T-cell (primary cell): Measurements from ENCODE around the gene ULK1. TPM values are rescaled to one million over a fixed set of nuclear protein-coding genes. Genes with fewer than 3 reads are reported as not detected.

Experiments
- ATAC-seq, 4 experiments: fragments of 200-7000 bp in 3 of 4; fragments of 150-1000 bp in 1 of 4; cut with Tn5 transposase; replicated peaks in 1 of 4; 1 replicate in 3 of 4; 2 replicates in 1 of 4; pipeline ENCODE4 v1.10.0; 2021; ENCODE audit warnings: moderate library complexity in 3 of 4, mild to moderate bottlenecking in 2 of 4, moderate number of reproducible peaks in 1 of 4
- CTCF ChIA-PET, 2 donors: fragments of 300-600 bp; sonication (Branson Sonifier 250); formaldehyde crosslinking; loops; one replicate each; lab custom pipeline; 2022; ENCODE audit warnings: antibody characterized with exemption in 2 of 2; lab: Charles Lee
- POLR2A ChIA-PET, 2 donors: fragments of 300-600 bp; sonication (Branson Sonifier 250); formaldehyde crosslinking; loops; one replicate each; lab custom pipeline; 2022; ENCODE audit warnings: antibody characterized with exemption in 2 of 2; lab: Charles Lee
- DNase-seq, 35 experiments: peaks; one replicate each; pipeline versions ENCODE4 v3.0.0 to v3.0.0-alpha.2; 2013 to 2023
- H3K27ac ChIP-seq: one replicate; pipeline ENCODE4 v1.5.1; 2013; ENCODE audit warnings: low read length
- H3K27me3 ChIP-seq, 2 experiments: replicated peaks in 1 of 2; 1 replicate in 1 of 2; 2 replicates in 1 of 2; pipeline versions ENCODE4 v1.6.1 to v1.7.0; 2013; ENCODE audit warnings: low read length in 1 of 2, mixed read lengths in 1 of 2; ENCODE audit not compliant: control insufficient read depth in 2 of 2, insufficient read depth in 2 of 2; ENCODE audit errors: extremely low read depth in 1 of 2
- H3K36me3 ChIP-seq, 2 donors: 1 replicate in 1 of 2; 2 replicates in 1 of 2; pipeline versions ENCODE4 v1.6.1 to v1.7.0; 2013; ENCODE audit warnings: low read length in 1 of 2; ENCODE audit not compliant: control insufficient read depth in 2 of 2, insufficient read depth in 1 of 2; ENCODE audit errors: extremely low read depth in 1 of 2
- H3K4me1 ChIP-seq, 2 experiments: 1 replicate in 1 of 2; 2 replicates in 1 of 2; pipeline versions ENCODE4 v1.6.1 to v1.7.0; 2013; ENCODE audit warnings: low read length in 2 of 2, mixed read lengths in 1 of 2; ENCODE audit not compliant: insufficient read depth in 2 of 2, control insufficient read depth in 1 of 2; ENCODE audit errors: extremely low read depth in 1 of 2
- H3K4me3 ChIP-seq, 2 donors: 1 replicate in 1 of 2; 2 replicates in 1 of 2; pipeline versions ENCODE4 v1.5.1 to v1.7.0; 2013; ENCODE audit warnings: mild to moderate bottlenecking in 2 of 2, low read length in 1 of 2, moderate library complexity in 1 of 2; ENCODE audit not compliant: control insufficient read depth in 1 of 2; ENCODE audit errors: extremely low read depth in 1 of 2
- H3K9me3 ChIP-seq: 2 replicates; pipeline ENCODE4 v1.7.0; 2013
- H3K27ac Mint-ChIP-seq, 2 donors: one replicate each; pipeline ENCODE4 v1.8.0; 2020 to 2021; ENCODE audit warnings: mild to moderate bottlenecking in 2 of 2, mixed read lengths in 2 of 2
- H3K27me3 Mint-ChIP-seq, 2 donors: one replicate each; pipeline ENCODE4 v1.8.0; 2021 to 2022; ENCODE audit warnings: mixed read lengths in 2 of 2
- H3K36me3 Mint-ChIP-seq: one replicate; pipeline ENCODE4 v1.8.0; 2021; ENCODE audit warnings: mixed read lengths
- H3K4me1 Mint-ChIP-seq, 3 donors: one replicate each; pipeline ENCODE4 v1.8.0; 2020 to 2022; ENCODE audit warnings: mixed read lengths in 3 of 3, mild to moderate bottlenecking in 1 of 3
- H3K4me3 Mint-ChIP-seq, 3 donors: one replicate each; pipeline ENCODE4 v1.8.0; 2020 to 2022; ENCODE audit warnings: mild to moderate bottlenecking in 3 of 3, mixed read lengths in 3 of 3, moderate library complexity in 3 of 3
- H3K9me3 Mint-ChIP-seq, 3 donors: one replicate each; pipeline ENCODE4 v1.8.0; 2020 to 2022; ENCODE audit warnings: mixed read lengths in 3 of 3
- WGBS: methylation state at CpG from one replicate; pipeline ENCODE4 v1.1.5; 2013; ENCODE audit warnings: missing lambda C conversion rate; ENCODE audit not compliant: insufficient coverage; 5-methylcytosine and 5-hydroxymethylcytosine counted together
- total RNA-seq, 35 experiments: library from RNA in 6 of 35; stranded (reverse) in 6 of 35; fragments of 120-200 nt in 1 of 35; gene quantifications; one replicate each; pipeline versions ENCODE4 v1.2.1 to v1.2.4 and lab custom pipeline; 2013 to 2026

ULK1 gene
- total RNA-seq, 5 donors from 2014 or later (not counting 1 experiment from before 2014, with no cell fraction given), result 53.3 to 89.6 (median 57.8) TPM

GRCh38 chr12:131850856-131851559, 43.4 kb upstream of the ULK1 start:
- Mint-ChIP-seq H3K36me3 (no peaks in the 10 kb centered on the region), H3K27ac (no peak overlapping the region), H3K4me1 (peaks cover 0 to 2% (median 2%) of the 10 kb centered on the region in 3 donors), H3K9me3 (no peaks in the 10 kb centered on the region), H3K4me3 (no peak overlapping the region), H3K27me3 (peaks cover under 1 to 5% of the 10 kb centered on the region in 2 donors)
- H3K9me3 ChIP-seq, result no peaks in the 10 kb centered on the region
- H3K4me3 ChIP-seq, result no peak overlapping the region
- no peaks in the 10 kb centered on the region for H3K36me3 ChIP-seq
- no peak overlapping the region for H3K27ac ChIP-seq
- no peaks in the 10 kb centered on the region for H3K4me1 ChIP-seq
- POLR2A ChIA-PET, result no interaction called here
- DNase-seq (peak in 2 of 35 experiments; percentile 22 to 35), ATAC-seq (peak in 2 of 4 experiments; percentile 17 to 43)
- peaks cover 0 to 32% of the 10 kb centered on the region in 2 experiments for H3K27me3 ChIP-seq
- WGBS, result 85% methylated on average over 34 of the region's 41 CpGs
- CTCF ChIA-PET, result no interaction called here

- Mint-ChIP-seq H3K4me1 (peaks cover 0 to 5% (median 2%) of the 10 kb centered on the region in 3 donors), H3K36me3 (no peaks in the 10 kb centered on the region), H3K9me3 (no peaks in the 10 kb centered on the region), H3K27me3 (peaks cover 5 to 8% of the 10 kb centered on the region in 2 donors), H3K4me3 (no peak overlapping the region), H3K27ac (no peak overlapping the region)
- ATAC-seq (no peak), DNase-seq (no peak)
- POLR2A ChIA-PET, result no interaction called here
- Histone ChIP-seq H3K36me3 (no peaks in the 10 kb centered on the region), H3K27ac (no peak overlapping the region), H3K9me3 (no peaks in the 10 kb centered on the region), H3K27me3 (peaks cover 0 to 32% of the 10 kb centered on the region in 2 experiments), H3K4me3 (no peak overlapping the region), H3K4me1 (no peaks in the 10 kb centered on the region)
- 80% methylated on average over 28 of the region's 37 CpGs for WGBS
- CTCF ChIA-PET, result no interaction called here
Measured at GRCh38 chr12:131851741-131852550, 42.5 kb upstream of the ULK1 start.

DNA sequence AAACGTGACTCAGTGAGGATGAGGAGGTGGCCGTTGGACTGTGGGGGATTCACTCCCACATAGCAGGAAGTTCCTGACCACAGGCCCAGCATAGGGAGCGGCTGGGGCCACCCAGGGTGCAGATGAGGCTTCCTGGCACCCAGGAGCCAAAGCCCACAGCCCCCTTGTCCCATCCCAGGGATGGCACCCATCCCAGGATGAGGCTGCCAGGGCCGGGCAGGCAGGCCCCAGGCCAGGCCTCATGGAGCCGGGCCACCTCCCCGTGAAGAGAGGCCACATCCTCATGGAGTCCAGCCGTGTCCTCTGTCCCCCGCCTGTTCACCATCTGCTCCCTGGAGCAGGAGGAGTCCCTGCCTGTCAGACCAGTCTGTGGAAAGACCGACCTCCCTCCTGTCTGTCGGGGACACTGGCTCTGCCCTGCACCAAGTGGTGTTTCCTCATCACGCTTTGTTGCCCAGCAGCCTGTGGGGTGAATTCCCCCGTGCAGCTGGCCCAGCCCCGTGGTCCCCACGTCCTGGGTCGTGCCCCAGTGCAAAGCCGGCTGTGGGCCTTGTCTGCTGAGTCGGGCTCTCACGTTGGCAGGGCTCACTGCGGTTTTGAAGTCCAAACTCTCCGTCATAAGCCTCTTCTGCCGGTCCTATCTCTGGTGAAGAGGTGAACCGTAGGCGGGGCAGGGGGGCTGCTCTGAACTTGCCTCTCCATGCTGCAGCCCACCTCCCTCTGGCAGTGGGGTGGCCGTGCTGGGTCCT, 41.7 kb upstream of the ULK1 start:
- no peak for DNase-seq
- Histone ChIP-seq H3K36me3 (no peaks in the 10 kb centered on the region), H3K27ac (no peak overlapping the region), H3K27me3 (peaks cover 0 to 35% of the 10 kb centered on the region in 2 experiments), H3K4me1 (no peaks in the 10 kb centered on the region), H3K9me3 (no peaks in the 10 kb centered on the region), H3K4me3 (no peak overlapping the region)
- CTCF ChIA-PET, result no interaction called here
- H3K36me3 Mint-ChIP-seq, result no peaks in the 10 kb centered on the region
- ATAC-seq, result no peak
- POLR2A ChIA-PET, result no interaction called here
- H3K4me3 Mint-ChIP-seq, result no peak overlapping the region
- no peak overlapping the region for H3K27ac Mint-ChIP-seq
- WGBS, result 36% methylated on average over 21 of the region's 24 CpGs
- H3K27me3 Mint-ChIP-seq, result peaks cover 5 to 8% of the 10 kb centered on the region in 2 donors
- H3K9me3 Mint-ChIP-seq, result no peaks in the 10 kb centered on the region
- peaks cover 0 to 5% (median 2%) of the 10 kb centered on the region in 3 donors for H3K4me1 Mint-ChIP-seq

DNA sequence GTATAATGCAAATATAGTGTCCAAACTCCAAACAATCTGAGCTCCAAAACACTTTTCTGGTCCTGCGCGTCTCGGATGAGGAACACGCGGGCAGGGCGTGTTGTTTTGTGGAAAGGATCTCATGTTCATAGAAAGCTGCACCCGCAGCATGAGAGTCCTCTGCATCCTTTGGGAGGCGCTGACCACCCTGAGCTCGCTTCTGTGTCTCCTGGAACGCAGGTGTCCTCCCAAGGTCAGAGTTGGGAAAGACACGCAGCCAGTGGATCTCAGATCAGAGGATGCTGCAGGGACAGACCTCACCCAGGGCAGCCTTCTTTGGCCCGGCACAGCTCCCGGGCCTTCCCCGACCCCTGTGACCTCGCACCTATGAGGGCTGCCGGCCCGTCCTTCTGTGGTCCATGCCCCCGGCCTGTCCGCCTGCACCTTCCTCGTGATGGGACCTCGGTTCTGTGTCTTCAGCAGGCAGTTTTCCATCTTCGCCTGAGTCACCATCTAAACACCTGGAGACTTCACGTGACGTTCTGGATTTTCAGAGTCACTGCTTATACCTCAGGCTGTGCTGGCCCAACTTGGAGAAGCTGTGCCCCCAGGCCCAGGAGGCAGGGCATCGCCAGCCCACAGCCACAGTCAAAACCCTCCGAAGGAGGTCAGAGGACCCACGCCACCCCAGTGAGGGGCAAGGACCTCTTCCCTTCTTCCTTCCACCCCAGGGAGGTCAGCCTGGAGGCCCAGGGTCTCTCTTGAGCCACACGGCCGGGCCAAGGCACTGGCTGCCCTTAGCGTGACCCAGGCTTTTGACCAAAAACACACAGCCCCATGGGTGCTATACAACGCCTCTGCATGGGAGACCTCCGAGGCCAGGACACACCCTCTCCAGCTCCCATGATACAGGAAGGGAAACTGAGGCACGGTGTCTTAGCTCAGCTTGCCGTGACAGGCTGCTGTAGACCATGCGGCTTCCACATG, 40.3 kb upstream of the ULK1 start:
- Mint-ChIP-seq H3K4me1 (peaks cover 0 to 5% (median 2%) of the 10 kb centered on the region in 3 donors), H3K4me3 (no peak overlapping the region), H3K9me3 (no peaks in the 10 kb centered on the region), H3K27ac (no peak overlapping the region), H3K36me3 (no peaks in the 10 kb centered on the region), H3K27me3 (peaks cover 5 to 14% of the 10 kb centered on the region in 2 donors)
- no peaks in the 10 kb centered on the region for H3K36me3 ChIP-seq
- no peak overlapping the region for H3K4me3 ChIP-seq
- no peak overlapping the region for H3K27ac ChIP-seq
- ATAC-seq, result no peak
- no peak for DNase-seq
- H3K4me1 ChIP-seq, result no peaks in the 10 kb centered on the region
- CTCF ChIA-PET, result no interaction called here
- 91% methylated on average over 34 of the region's 35 CpGs for WGBS
- no peaks in the 10 kb centered on the region for H3K9me3 ChIP-seq
- POLR2A ChIA-PET, result no interaction called here
- H3K27me3 ChIP-seq, result peaks cover 0 to 44% of the 10 kb centered on the region in 2 experiments

DNA sequence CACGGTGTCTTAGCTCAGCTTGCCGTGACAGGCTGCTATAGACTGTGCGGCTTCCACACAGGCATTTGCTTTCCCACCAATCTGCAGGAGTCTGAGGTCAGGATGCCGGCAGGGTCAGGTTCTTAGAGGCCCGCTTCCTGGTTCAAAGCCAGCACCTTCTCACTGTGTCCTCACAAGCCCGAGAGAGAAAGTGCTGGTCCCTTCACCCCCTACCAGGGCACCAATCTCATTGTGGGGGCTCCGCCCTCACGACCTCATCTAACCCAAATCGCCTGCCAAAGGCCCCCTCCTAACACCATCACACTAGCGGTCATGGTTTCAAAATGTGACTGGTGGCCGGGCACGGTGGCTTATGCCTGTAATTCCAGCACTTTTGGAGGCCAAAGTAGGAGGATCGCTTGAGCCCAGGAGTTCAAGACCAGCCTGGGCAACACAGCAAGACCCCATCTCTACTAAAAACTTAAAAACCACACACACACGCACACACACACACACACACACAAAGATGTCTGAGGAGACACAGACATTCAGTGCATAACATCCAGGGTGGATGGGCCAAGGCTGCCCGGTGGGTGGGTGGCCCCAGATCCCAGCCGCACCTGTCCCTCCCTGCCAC, 39.5 kb upstream of the ULK1 start:
- no peak overlapping the region for H3K4me3 ChIP-seq
- no peak for ATAC-seq
- WGBS, result 93% methylated on average over 8 of the region's 16 CpGs
- Mint-ChIP-seq H3K9me3 (no peaks in the 10 kb centered on the region), H3K4me1 (peaks cover 0 to 5% (median 2%) of the 10 kb centered on the region in 3 donors), H3K27me3 (peaks cover 5 to 14% of the 10 kb centered on the region in 2 donors), H3K36me3 (no peaks in the 10 kb centered on the region), H3K27ac (no peak overlapping the region), H3K4me3 (no peak overlapping the region)
- no peak for DNase-seq
- no peaks in the 10 kb centered on the region for H3K4me1 ChIP-seq
- H3K36me3 ChIP-seq, result no peaks in the 10 kb centered on the region
- POLR2A ChIA-PET, result no interaction called here
- CTCF ChIA-PET, result no interaction called here
- peaks cover 0 to 41% of the 10 kb centered on the region in 2 experiments for H3K27me3 ChIP-seq
- H3K9me3 ChIP-seq, result no peaks in the 10 kb centered on the region
- no peak overlapping the region for H3K27ac ChIP-seq
